Natural killer cell (primary cell): ENCODE data around the gene P2RY6. TPM values are rescaled to one million over a fixed set of nuclear protein-coding genes. Genes with fewer than 3 reads are reported as not detected.
A peak's percentile ranks its signal among the peaks of the same experiment; 100 is the strongest.

ENCODE experiments used
- ATAC-seq, 3 donors: fragments of 150-1000 bp in 2 of 3; fragments of 200-7000 bp in 1 of 3; cut with Tn5 transposase; 1 replicate in 1 of 3; 2 replicates in 2 of 3; pipeline ENCODE4 v1.10.0; 2021; ENCODE audit warnings: mild to moderate bottlenecking in 2 of 3, moderate library complexity in 2 of 3
- DNase-seq, 2 donors: peaks; one replicate each; pipeline versions ENCODE4 v3.0.0 to v3.0.0-alpha.2; 2013 to 2021; ENCODE audit warnings: mixed read lengths in 1 of 2
- H3K27ac ChIP-seq: one replicate; pipeline ENCODE4 v1.5.1; 2013; ENCODE audit warnings: mild to moderate bottlenecking, low read length
- H3K27me3 ChIP-seq: one replicate; pipeline ENCODE4 v1.6.1; 2013; ENCODE audit warnings: low read length; ENCODE audit not compliant: control insufficient read depth, insufficient read depth
- H3K36me3 ChIP-seq: one replicate; pipeline ENCODE4 v1.6.1; 2013; ENCODE audit warnings: low read length; ENCODE audit not compliant: control insufficient read depth, insufficient read depth
- H3K4me1 ChIP-seq: one replicate; pipeline ENCODE4 v1.6.1; 2013; ENCODE audit warnings: low read length; ENCODE audit not compliant: control insufficient read depth, insufficient read depth
- H3K4me3 ChIP-seq: one replicate; pipeline ENCODE4 v1.5.1; 2013; ENCODE audit warnings: low read length
- H3K9me3 ChIP-seq: one replicate; pipeline ENCODE4 v1.6.1; 2013; ENCODE audit warnings: low read length; ENCODE audit not compliant: control insufficient read depth, insufficient read depth
- H3K27ac Mint-ChIP-seq, 2 donors: one replicate each; pipeline ENCODE4 v1.8.0; 2022; ENCODE audit warnings: mild to moderate bottlenecking in 2 of 2, mixed read lengths in 2 of 2, moderate library complexity in 1 of 2
- H3K27me3 Mint-ChIP-seq, 2 donors: one replicate each; pipeline ENCODE4 v1.8.0; 2022; ENCODE audit warnings: low read depth in 2 of 2, mixed read lengths in 2 of 2
- H3K36me3 Mint-ChIP-seq: one replicate; pipeline ENCODE4 v1.8.0; 2022; ENCODE audit warnings: mixed read lengths
- H3K4me1 Mint-ChIP-seq, 2 donors: one replicate each; pipeline ENCODE4 v1.8.0; 2022; ENCODE audit warnings: mixed read lengths in 2 of 2
- H3K4me3 Mint-ChIP-seq: one replicate; pipeline ENCODE4 v1.8.0; 2022; ENCODE audit warnings: mild to moderate bottlenecking, moderate library complexity, mixed read lengths
- H3K9me3 Mint-ChIP-seq, 2 donors: one replicate each; pipeline ENCODE4 v1.8.0; 2022; ENCODE audit warnings: mixed read lengths in 2 of 2
- WGBS: methylation state at CpG from one replicate; pipeline ENCODE4 v1.1.7; 2013; ENCODE audit warnings: missing lambda C conversion rate; ENCODE audit not compliant: insufficient coverage; 5-methylcytosine and 5-hydroxymethylcytosine counted together
- intact Hi-C: fragments of 100-400 bp; cut with micrococcal nuclease; formaldehyde crosslinking; loops from one replicate; pipeline ENCODE4 v1.14.2; 2022
- total RNA-seq, 4 donors: library from RNA; stranded (reverse); fragments of 120-200 nt in 1 of 4; gene quantifications; one replicate each; pipeline versions ENCODE4 v1.2.3 to v1.2.4, GENCODE V29; 2013 to 2022
- TF ChIP-seq, protein P1 (sequence below): fragments of 200-600 bp; IDR thresholded peaks from one replicate; pipeline ENCODE4 v1.8.0; 2022; ENCODE audit warnings: antibody characterized with exemption

P2RY6 gene
- total RNA-seq, 3 donors from 2014 or later (not counting 1 experiment from before 2014, with no cell fraction given), result 0.24 to 0.40 TPM; not detected in 1

DNA sequence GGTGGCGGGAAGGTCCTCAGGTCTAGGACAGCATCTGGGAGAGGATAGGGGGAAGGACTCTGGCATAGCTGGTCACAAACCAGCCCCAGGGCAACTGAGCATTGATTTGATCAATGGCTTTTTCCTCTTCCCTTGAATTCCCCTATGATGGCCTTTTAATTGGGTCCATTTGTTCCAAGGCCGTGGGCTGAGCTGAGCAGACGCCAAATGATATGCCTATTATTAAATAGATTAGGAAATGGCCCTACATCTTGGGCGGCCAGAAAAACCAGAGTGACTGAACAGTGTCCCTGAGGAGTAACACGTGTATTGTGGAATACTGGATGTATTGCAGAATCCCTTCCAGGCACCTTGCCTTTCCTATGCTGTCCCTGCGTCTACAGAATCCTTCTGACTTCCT is 26.7 kb upstream of the P2RY6 start:
- H3K9me3 ChIP-seq, result no peaks in the 10 kb centered on the region
- Mint-ChIP-seq H3K4me1 (peaks cover 0 to 6% of the 10 kb centered on the region in 2 donors), H3K27me3 (no peaks in the 10 kb centered on the region), H3K4me3 (no peak overlapping the region), H3K27ac (no peak overlapping the region), H3K36me3 (no peaks in the 10 kb centered on the region), H3K9me3 (no peaks in the 10 kb centered on the region)
- TF ChIP-seq, protein P1, sequence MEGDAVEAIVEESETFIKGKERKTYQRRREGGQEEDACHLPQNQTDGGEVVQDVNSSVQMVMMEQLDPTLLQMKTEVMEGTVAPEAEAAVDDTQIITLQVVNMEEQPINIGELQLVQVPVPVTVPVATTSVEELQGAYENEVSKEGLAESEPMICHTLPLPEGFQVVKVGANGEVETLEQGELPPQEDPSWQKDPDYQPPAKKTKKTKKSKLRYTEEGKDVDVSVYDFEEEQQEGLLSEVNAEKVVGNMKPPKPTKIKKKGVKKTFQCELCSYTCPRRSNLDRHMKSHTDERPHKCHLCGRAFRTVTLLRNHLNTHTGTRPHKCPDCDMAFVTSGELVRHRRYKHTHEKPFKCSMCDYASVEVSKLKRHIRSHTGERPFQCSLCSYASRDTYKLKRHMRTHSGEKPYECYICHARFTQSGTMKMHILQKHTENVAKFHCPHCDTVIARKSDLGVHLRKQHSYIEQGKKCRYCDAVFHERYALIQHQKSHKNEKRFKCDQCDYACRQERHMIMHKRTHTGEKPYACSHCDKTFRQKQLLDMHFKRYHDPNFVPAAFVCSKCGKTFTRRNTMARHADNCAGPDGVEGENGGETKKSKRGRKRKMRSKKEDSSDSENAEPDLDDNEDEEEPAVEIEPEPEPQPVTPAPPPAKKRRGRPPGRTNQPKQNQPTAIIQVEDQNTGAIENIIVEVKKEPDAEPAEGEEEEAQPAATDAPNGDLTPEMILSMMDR, result no peak
- 88% methylated on average over 6 of the region's 6 CpGs for WGBS
- H3K4me1 ChIP-seq, result peaks cover 8% of the 10 kb centered on the region
- H3K36me3 ChIP-seq, result no peaks in the 10 kb centered on the region
- H3K27ac ChIP-seq, result no peak overlapping the region
- ATAC-seq (no peak), DNase-seq (no peak)
- intact Hi-C loops, result no loop called here
- H3K4me3 ChIP-seq, result no peak overlapping the region
- no peaks in the 10 kb centered on the region for H3K27me3 ChIP-seq

DNA sequence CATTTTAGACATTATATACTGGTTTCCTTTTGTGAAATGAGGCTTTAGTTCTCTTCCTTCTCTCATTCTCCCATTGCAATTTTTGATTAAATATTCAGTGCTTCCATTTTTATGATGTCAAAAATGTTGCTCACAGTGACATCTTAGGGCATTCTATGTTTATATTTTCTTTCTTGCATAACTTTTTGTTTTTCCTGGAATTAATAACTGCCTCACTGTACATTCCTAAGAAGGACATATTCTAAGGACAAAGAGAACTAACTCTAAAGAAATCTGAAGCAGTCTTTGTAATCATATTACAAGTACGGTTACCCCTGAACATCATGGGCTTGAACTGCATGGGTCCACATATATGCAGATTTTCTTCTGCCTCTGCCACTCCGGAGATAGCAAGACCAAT is 25.8 kb upstream of the P2RY6 start:
- Histone ChIP-seq H3K9me3 (no peaks in the 10 kb centered on the region), H3K4me1 (peaks cover 8% of the 10 kb centered on the region), H3K36me3 (no peaks in the 10 kb centered on the region), H3K27ac (no peak overlapping the region), H3K4me3 (no peak overlapping the region), H3K27me3 (no peaks in the 10 kb centered on the region)
- Mint-ChIP-seq H3K4me1 (peaks cover 0 to 6% of the 10 kb centered on the region in 2 donors), H3K4me3 (no peak overlapping the region), H3K36me3 (no peaks in the 10 kb centered on the region), H3K9me3 (no peaks in the 10 kb centered on the region), H3K27me3 (no peaks in the 10 kb centered on the region), H3K27ac (no peak overlapping the region)
- ATAC-seq, result no peak
- WGBS, result 95% methylated on average over 1 of the region's 2 CpGs
- TF ChIP-seq, protein P1, result no peak
- no peak for DNase-seq
- intact Hi-C loops, result no loop called here

DNA sequence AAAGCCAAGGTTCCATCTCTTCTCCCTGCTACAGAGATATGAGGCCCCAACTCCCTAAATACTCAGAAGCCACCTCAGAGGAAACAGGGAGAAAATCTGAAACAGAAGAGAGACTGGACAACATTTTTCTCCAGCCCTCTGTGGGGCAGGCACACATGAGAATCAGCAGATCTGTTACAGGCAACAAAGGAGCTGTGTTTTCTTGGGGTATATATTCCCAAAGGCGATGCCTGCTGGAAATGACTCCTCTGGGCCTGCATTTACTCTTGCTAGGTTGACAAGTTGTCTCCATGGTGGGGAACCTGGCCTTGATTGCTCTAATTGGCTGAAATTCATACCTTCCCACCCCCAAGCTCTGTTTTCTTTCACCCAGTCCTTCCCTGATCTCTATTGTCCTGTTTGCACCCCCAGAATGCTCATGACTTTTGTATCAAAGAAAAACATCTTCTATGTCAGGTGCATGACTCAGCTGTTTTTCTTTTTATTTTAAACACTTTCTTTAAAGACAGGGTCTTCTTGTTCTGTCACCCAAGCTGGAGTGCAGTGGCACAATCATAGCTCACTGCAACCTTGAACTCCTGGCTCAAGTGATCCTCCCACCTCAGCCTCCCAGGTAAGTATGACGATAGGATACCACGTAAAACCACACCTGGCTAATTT is 23.5 kb upstream of the P2RY6 start:
- Histone ChIP-seq H3K4me3 (no peak overlapping the region), H3K27ac (no peak overlapping the region), H3K36me3 (no peaks in the 10 kb centered on the region), H3K9me3 (no peaks in the 10 kb centered on the region), H3K4me1 (no peaks in the 10 kb centered on the region), H3K27me3 (no peaks in the 10 kb centered on the region)
- Mint-ChIP-seq H3K9me3 (no peaks in the 10 kb centered on the region), H3K36me3 (no peaks in the 10 kb centered on the region), H3K27ac (no peak overlapping the region), H3K27me3 (no peaks in the 10 kb centered on the region), H3K4me1 (no peaks in the 10 kb centered on the region), H3K4me3 (no peak overlapping the region)
- WGBS, result 96% methylated on average over 3 of the region's 3 CpGs
- intact Hi-C loops, result no loop called here
- ATAC-seq, result peak in 1 of 3 donors; percentile 20
- TF ChIP-seq, protein P1, result no peak
- no peak for DNase-seq

DNA sequence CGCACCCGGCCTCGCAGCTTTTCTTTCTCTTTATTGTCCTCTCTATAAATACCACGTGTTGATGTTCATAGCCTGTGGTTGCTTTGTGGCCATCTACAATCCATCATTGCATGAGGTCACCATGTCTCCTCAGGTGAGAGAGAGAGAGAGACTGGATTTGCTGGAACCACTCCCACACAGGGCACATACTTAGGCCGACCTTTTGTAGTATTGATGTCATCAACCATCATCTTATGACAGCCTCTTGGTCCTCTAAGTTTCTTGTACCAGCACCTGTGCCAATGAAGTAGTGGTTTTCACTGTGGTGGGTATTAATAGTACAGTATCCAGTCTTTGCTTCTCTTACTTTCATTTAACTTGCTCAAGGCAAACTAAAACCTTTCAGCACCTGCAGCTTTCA is 22.8 kb upstream of the P2RY6 start:
- H3K27ac ChIP-seq, result no peak overlapping the region
- DNase-seq (no peak), ATAC-seq (peak; percentile 51 to 70 (median 54))
- H3K4me3 ChIP-seq, result no peak overlapping the region
- Mint-ChIP-seq H3K27me3 (no peaks in the 10 kb centered on the region), H3K9me3 (no peaks in the 10 kb centered on the region), H3K36me3 (no peaks in the 10 kb centered on the region), H3K4me1 (no peaks in the 10 kb centered on the region), H3K27ac (no peak overlapping the region), H3K4me3 (no peak overlapping the region)
- no peaks in the 10 kb centered on the region for H3K27me3 ChIP-seq
- H3K36me3 ChIP-seq, result no peaks in the 10 kb centered on the region
- H3K4me1 ChIP-seq, result no peaks in the 10 kb centered on the region
- 97% methylated on average over 3 of the region's 5 CpGs for WGBS
- TF ChIP-seq, protein P1, result no peak
- H3K9me3 ChIP-seq, result no peaks in the 10 kb centered on the region
- intact Hi-C loops, result no loop called here
